ENCODE data around the gene MYO5B.
"Not testable (repeated sequence)": the region's sequence is repeated elsewhere in the genome, so short reads cannot be mapped to it uniquely, and the experiment has no call there.

Gene MYO5B

GRCh38 chr18:49913221-49913620, 281.7 kb downstream of the MYO5B start:
- H3K4me1 Mint-ChIP-seq = no peaks in the 10 kb centered on the region
- H3K4me3 Mint-ChIP-seq = no peak overlapping the region
- no peaks in the 10 kb centered on the region for H3K36me3 Mint-ChIP-seq
- no peak overlapping the region for H3K27ac Mint-ChIP-seq
- no peaks in the 10 kb centered on the region for H3K9me3 Mint-ChIP-seq
- H3K27me3 Mint-ChIP-seq = no peaks in the 10 kb centered on the region

- Mint-ChIP-seq H3K27ac (no peak overlapping the region), H3K27me3 (no peaks in the 10 kb centered on the region), H3K36me3 (no peaks in the 10 kb centered on the region), H3K9me3 (no peaks in the 10 kb centered on the region), H3K4me1 (no peaks in the 10 kb centered on the region), H3K4me3 (no peak overlapping the region)
Measured at GRCh38 chr18:49911427-49911826, 283.5 kb downstream of the MYO5B start.

DNA sequence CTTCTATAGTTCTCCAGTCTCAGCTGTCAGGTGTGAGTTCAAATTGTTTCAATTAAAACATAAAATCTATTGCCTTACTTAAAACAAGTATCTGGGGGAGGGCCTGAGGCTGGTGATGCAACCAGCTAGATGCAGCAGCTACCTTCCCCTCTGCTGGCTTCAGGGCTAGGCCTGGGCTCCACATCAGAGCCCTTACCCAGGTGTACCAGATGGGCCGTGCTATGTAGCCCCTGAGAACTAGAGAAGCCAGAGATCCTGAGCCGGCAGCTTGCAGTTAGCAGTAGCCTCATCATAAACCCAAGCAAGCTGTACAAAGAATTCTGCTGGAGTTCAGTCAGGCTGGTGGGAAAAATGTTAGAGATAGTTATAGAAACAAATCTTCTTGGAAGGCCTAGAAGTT, 284.0 kb downstream of the MYO5B start:
- Mint-ChIP-seq H3K4me3 (no peak overlapping the region), H3K9me3 (no peaks in the 10 kb centered on the region), H3K27me3 (no peaks in the 10 kb centered on the region)

GRCh38 chr18:49910019-49910418, 284.9 kb downstream of the MYO5B start:
- Mint-ChIP-seq H3K9me3 (no peaks in the 10 kb centered on the region), H3K36me3 (no peaks in the 10 kb centered on the region), H3K27ac (no peak overlapping the region), H3K4me1 (no peaks in the 10 kb centered on the region), H3K27me3 (no peaks in the 10 kb centered on the region), H3K4me3 (no peak overlapping the region)

More for the DNA sequence above, 284.0 kb downstream of the MYO5B start:
- Mint-ChIP-seq H3K27ac (no peak overlapping the region), H3K4me1 (no peaks in the 10 kb centered on the region), H3K36me3 (no peaks in the 10 kb centered on the region)

DNA sequence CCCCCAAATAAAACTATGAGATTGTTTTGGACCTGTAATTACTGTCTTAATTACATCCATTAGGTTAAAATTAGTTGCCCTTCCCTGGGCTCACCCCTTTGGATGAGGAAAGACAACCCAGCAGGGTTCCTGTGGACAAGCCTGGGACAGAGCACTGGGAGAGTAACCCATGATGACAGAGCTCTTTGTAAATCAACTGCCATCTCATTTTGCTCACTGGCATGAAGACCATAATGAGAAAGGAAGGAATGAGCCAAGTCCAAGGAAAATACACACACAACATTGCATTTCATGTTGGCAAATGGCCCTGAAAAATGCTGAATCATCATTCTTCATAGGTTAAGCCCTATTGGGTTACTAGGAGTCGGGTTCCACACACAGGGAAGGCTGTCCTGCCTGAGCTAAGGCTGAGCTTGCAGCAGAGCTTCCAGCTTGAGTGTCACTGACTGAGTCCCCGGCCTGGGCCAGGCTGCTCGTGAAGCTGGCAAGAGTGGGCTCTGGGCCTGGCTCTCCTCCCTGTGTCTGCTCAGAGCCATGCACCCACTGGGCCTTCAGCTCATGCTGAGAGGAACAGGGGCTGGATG, 287.5 kb downstream of the MYO5B start:
- H3K9me3 Mint-ChIP-seq = no peaks in the 10 kb centered on the region
- H3K4me3 Mint-ChIP-seq = no peak overlapping the region
- no peaks in the 10 kb centered on the region for H3K36me3 Mint-ChIP-seq
- H3K27me3 Mint-ChIP-seq = no peaks in the 10 kb centered on the region
- H3K27ac Mint-ChIP-seq = no peak overlapping the region
- no peaks in the 10 kb centered on the region for H3K4me1 Mint-ChIP-seq

- Mint-ChIP-seq H3K36me3 (no peaks in the 10 kb centered on the region), H3K4me3 (no peak overlapping the region), H3K9me3 (no peaks in the 10 kb centered on the region), H3K27me3 (peaks cover 1% of the 10 kb centered on the region), H3K27ac (no peak overlapping the region), H3K4me1 (no peaks in the 10 kb centered on the region)
Measured at GRCh38 chr18:49905771-49906170, 289.2 kb downstream of the MYO5B start.

DNA sequence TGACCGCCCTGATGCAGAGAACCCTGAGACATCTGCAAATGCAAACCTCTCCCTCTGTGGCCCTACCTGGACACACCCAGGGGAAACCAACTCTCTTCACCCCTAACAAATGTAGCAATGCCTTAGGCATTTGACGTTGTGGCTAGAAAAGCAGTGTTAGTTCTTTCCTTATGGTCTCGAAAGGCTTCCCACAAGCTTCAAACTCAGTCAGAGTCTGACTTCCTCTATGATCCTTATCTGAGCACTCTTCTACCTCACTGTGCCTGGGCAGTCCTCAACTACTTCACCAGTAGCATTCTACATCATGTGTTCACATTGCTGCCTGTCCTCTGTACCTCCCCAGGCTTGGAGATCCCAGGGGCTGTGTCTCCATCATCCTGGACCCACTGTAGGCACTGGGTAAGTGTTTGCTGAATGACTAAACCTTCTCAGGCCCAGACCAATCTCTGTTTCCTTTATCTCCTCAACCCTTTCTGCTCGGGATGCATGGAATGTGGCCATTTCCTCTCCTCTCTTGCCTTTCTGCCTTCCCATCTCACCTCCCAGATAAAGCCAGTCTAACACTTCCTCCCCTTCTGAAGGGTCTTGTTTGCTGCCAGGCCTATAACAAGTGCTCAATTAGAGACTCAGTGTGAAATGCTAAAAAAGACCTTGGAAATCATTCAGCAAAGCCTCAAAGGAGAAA, 289.9 kb downstream of the MYO5B start:
- no peaks in the 10 kb centered on the region for H3K9me3 Mint-ChIP-seq
- no peaks in the 10 kb centered on the region for H3K36me3 Mint-ChIP-seq
- H3K4me3 Mint-ChIP-seq = no peak overlapping the region
- no peaks in the 10 kb centered on the region for H3K4me1 Mint-ChIP-seq
- H3K27me3 Mint-ChIP-seq = peaks cover 1% of the 10 kb centered on the region
- H3K27ac Mint-ChIP-seq = no peak overlapping the region

GRCh38 chr18:49901862-49902340, 293.0 kb downstream of the MYO5B start:
- Mint-ChIP-seq H3K27ac (no peak overlapping the region), H3K4me3 (no peak overlapping the region), H3K4me1 (no peaks in the 10 kb centered on the region)

GRCh38 chr18:49899657-49900330, 295.2 kb downstream of the MYO5B start:
- Mint-ChIP-seq H3K4me3 (no peak overlapping the region), H3K27ac (no peak overlapping the region), H3K9me3 (no peaks in the 10 kb centered on the region), H3K36me3 (no peaks in the 10 kb centered on the region), H3K27me3 (peaks cover 1% of the 10 kb centered on the region), H3K4me1 (no peaks in the 10 kb centered on the region)

More at GRCh38 chr18:49901862-49902340, 293.0 kb downstream of the MYO5B start:
- no peaks in the 10 kb centered on the region for H3K36me3 Mint-ChIP-seq
- H3K9me3 Mint-ChIP-seq = no peaks in the 10 kb centered on the region
- H3K27me3 Mint-ChIP-seq = peaks cover 1% of the 10 kb centered on the region

- peaks cover 1% of the 10 kb centered on the region for H3K27me3 Mint-ChIP-seq
- H3K36me3 Mint-ChIP-seq = no peaks in the 10 kb centered on the region
- H3K9me3 Mint-ChIP-seq = no peaks in the 10 kb centered on the region
- no peaks in the 10 kb centered on the region for H3K4me1 Mint-ChIP-seq
- no peak overlapping the region for H3K27ac Mint-ChIP-seq
- H3K4me3 Mint-ChIP-seq = no peak overlapping the region
Measured at GRCh38 chr18:49898421-49898820, 296.5 kb downstream of the MYO5B start.

DNA sequence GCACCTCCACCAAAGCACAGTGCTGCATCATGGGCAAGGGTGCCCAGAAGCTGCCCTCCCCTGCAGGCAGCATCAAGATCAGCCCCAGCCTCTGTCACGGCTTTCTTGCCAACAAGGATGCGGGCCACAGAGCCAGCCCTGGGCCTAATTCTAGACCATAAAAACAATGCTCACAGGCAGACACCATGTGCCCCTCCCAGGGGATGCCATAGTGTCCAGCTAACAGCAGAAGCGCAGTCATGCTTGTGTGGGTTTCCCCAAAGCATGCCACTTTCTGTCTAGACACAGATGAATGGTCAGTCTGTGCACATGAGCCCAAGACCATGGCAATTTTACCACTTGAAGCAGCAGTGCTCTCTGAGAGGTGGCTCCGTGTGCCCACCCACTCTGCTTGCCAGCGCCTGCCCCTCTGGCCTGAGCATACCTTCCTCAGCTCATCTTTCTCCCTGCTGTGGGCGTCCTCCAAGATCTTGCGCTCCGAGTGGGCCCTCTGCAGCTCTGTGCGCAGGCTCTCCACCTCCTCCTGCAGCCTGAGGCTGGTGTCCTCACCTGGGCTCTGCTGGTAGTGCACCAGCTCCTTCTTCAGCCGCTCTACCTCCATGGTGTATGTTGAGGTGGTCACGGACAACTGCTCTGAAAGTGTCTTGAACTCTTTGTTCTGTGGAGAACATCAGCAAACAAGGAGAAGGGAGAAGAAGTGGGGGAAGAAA, 300.3 kb downstream of the MYO5B start:
- Mint-ChIP-seq H3K4me3 (no peak overlapping the region), H3K27me3 (no peaks in the 10 kb centered on the region), H3K9me3 (no peaks in the 10 kb centered on the region)

DNA sequence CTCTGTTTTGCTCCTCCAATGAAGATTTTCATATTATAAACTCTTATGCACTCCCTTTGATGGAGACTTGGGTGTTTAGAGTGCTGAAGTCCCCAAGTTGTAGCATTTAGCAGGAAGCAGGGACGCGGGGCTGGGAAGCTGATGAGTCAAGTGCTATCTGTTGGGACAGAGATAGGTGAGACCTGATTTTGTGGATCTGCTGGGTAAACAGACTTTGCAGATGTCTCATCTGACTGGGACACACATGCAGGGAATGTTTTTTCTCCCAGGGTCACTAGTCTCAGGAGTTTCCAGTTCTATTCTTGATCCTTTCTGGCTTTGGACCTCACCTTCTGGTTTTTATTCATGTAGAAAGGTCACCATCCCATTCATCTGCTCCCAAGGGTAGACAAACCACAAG, 301.9 kb downstream of the MYO5B start:
- no peaks in the 10 kb centered on the region for H3K9me3 Mint-ChIP-seq
- no peak overlapping the region for H3K27ac Mint-ChIP-seq
- H3K27me3 Mint-ChIP-seq = no peaks in the 10 kb centered on the region
- H3K36me3 Mint-ChIP-seq = no peaks in the 10 kb centered on the region
- no peaks in the 10 kb centered on the region for H3K4me1 Mint-ChIP-seq
- H3K4me3 Mint-ChIP-seq = no peak overlapping the region

More for the DNA sequence above, 300.3 kb downstream of the MYO5B start:
- Mint-ChIP-seq H3K4me1 (no peaks in the 10 kb centered on the region), H3K27ac (no peak overlapping the region), H3K36me3 (no peaks in the 10 kb centered on the region)

GRCh38 chr18:49892148-49892924, 302.6 kb downstream of the MYO5B start:
- Mint-ChIP-seq H3K9me3 (no peaks in the 10 kb centered on the region), H3K27ac (no peak overlapping the region), H3K4me3 (no peak overlapping the region), H3K27me3 (no peaks in the 10 kb centered on the region), H3K36me3 (no peaks in the 10 kb centered on the region), H3K4me1 (no peaks in the 10 kb centered on the region)

- Mint-ChIP-seq H3K36me3 (no peaks in the 10 kb centered on the region), H3K27ac (no peak overlapping the region), H3K27me3 (no peaks in the 10 kb centered on the region), H3K9me3 (no peaks in the 10 kb centered on the region), H3K4me3 (no peak overlapping the region), H3K4me1 (no peaks in the 10 kb centered on the region)
Measured at GRCh38 chr18:49890041-49890440, 304.9 kb downstream of the MYO5B start.

DNA sequence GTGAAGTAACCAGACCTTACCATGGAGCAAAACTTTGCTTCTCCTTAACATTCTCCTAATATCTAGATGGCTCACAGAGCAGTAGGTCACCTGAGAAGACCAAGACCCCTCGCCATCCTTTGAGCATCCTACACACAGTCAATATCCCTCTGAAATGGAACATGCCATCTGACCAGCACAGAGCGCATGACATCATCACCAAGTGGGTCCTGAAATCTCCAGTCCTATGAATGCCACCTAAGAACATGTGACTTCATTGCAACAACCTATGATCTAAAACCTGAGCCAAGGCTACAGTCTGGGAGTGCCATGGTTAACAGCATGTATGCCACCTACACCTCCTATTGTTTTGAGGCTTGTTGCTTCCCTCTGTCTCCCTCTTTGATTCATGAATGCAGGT, 305.4 kb downstream of the MYO5B start:
- not testable (repeated sequence) for H3K4me1 Mint-ChIP-seq, H3K27ac Mint-ChIP-seq, H3K9me3 Mint-ChIP-seq, H3K4me3 Mint-ChIP-seq, H3K27me3 Mint-ChIP-seq, H3K36me3 Mint-ChIP-seq
